Measurements from ENCODE around the gene SVIL.
"Not testable (repeated sequence)": the region's sequence is repeated elsewhere in the genome, so short reads cannot be mapped to it uniquely, and the experiment has no call there.

SVIL gene

DNA sequence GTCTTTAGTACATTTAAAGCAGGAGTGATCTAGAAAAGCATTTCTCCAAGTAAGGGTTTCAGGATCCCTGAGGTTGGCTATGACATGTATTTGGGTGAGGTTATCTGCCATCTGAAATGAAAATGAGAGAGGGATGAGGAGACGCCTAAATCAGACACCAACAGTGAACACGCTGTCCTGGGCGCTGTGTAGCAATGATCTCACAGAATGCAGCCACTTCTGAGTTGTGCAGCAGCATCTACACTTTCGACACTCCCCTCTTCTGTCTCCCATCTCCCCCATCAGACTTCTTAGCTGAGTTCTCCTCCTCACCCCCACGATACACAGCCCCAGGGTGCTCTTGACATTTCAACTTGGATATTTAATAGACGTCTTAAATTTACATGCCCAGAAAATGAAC is 95.4 kb downstream of the SVIL start:
- DNase-seq, result no peak

DNA sequence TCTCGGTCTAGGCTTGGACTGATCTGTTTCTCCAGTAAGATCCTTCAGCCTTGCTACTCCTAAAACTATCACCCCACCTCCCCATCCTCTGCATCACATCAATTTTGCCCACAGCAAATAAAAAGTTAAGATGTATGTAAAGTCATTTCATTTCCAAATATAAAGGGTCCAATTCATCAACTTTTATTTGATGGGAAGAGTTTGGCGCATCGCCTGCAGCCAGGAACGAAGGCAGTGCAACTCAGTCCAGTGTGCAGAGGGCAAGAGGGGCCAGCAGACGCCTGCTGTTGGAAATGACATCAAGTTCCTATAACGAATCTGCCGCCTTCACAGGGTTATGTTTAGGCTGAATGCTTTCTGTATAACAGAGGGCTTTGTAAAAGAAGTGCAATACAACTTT is 97.0 kb downstream of the SVIL start:
- no peak for DNase-seq

DNA sequence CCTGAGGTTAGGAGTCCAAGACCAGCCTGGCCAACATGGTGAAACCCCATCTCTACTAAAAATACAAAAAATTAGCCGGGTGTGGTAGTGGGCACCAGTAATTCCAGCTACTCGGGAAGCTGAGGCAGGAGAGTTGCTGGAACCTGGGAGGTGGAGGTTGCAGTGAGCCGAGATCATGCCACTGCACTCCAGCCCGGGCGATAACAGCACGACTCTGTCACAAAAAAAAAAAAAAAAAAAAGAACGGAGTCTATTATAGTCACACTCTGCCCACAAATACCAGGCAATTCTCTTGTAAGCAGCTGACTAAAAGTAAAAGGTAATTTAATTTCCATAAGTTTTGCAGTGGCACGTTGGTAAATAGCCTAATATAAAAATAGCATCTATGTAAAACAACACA is 98.1 kb downstream of the SVIL start:
- not testable (repeated sequence) for DNase-seq

- DNase-seq, result no peak
These were observed 98.9 kb downstream of the SVIL start for GRCh38 chr10:29535778-29536453.

- DNase-seq, result peak; percentile 59
These were observed 99.6 kb downstream of the SVIL start for GRCh38 chr10:29535012-29535777.

DNA sequence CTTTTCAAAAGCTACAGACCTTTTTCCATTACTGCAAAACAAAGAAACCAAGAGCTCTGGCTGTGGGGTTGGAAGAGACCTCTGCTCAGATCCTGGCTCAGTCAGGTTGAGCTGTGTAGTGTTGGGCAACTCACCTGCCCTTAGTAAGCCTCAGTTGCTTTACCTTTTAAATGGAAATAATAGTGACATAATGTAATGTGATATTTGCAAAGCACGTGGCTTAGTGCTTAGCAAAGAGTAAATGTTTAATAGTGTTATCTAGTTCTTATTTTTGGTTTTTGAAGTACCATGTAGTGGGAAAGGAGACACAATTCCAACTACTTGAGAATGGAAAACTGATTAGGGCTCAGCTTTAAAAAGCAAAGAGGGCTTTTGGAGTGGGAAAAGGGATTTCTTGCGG is 100.2 kb downstream of the SVIL start:
- no peak for DNase-seq

- DNase-seq, result no peak
These were observed 101.0 kb downstream of the SVIL start for GRCh38 chr10:29533696-29534285.

DNA sequence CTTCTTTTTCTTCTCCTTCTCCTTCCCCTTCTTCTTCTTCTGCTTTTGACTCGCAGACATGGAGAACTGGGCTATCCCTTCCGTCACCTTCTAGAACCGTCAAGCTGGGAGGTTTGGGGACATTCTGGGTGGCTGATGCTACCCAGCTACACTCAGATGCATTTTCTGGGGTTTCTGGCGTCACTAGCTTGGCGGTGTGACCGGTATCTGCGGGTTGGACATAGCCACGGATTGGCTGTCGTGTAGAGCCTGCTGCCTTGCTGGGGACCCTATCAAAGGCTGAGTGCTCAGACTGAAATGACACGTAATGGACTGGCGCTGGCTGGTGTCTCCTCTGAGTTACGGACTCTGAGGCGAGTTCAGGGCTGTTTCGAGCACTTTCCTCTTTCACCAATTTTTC is 101.7 kb downstream of the SVIL start:
- DNase-seq, result no peak

- DNase-seq, result no peak
These were observed 102.4 kb downstream of the SVIL start for GRCh38 chr10:29532256-29532878.

DNA sequence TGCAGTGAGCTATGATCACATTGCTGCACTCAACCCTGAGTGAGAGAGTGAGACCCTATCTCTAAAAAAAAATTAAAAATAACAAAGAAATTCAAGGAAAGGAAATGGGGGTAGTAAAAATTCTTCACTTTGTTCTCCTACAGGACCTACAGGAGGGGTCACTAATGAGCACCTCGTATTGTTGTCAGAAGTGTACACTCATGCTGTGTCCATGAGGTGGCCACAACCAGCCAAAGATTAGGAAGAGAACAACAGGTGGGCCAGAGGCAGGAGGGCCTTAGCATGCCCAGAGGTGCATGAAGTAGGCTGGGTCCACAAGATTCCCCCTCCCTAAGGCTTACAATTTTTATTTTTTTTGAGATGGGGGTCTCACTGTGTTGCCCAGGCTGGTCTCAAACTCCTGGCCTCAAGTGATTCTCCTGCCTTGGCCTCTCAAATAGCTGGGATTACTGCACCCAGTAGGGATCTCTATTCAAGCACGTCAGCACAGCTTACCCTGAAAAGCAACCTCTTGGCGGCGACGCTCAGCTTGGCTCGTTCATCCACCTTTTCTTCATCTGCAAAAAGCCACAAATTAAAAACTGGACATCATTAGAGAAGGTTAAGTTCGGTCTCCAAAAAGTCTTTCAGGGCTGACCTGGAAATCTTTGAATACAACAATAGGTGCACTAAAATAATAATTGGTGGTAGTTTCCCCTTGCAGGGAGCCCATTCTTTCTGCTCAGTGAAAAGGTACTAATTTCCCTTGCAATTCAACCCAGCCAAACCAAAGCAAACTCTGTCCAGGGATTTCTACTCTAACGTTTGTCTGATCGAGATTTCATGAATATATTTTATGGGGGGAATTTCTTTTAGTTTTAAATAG is 104.4 kb downstream of the SVIL start:
- no peak for DNase-seq

GRCh38 chr10:29529146-29529545 is 105.6 kb downstream of the SVIL start:
- DNase-seq, result no peak

- DNase-seq, result no peak
These were observed 109.0 kb downstream of the SVIL start for GRCh38 chr10:29525762-29526161.

DNA sequence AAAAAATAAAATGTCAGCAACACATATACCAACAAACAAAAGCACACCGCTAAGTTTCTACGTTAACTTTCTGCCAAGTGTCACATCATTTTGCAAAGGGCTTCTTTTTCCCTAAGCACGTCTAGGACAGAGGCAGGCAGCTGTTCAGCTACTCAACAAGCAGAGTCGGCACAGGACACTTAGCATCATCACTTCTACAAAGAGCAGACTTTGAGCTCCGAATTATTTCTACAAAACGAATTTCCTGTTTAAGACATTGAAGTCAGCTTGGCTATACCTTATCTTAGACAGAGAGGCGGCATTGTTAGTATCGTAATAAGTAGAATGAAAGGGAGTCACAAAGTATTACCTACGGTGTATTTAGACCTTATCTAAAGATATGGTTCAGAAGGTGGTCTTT is 110.1 kb downstream of the SVIL start:
- DNase-seq, result no peak

DNA sequence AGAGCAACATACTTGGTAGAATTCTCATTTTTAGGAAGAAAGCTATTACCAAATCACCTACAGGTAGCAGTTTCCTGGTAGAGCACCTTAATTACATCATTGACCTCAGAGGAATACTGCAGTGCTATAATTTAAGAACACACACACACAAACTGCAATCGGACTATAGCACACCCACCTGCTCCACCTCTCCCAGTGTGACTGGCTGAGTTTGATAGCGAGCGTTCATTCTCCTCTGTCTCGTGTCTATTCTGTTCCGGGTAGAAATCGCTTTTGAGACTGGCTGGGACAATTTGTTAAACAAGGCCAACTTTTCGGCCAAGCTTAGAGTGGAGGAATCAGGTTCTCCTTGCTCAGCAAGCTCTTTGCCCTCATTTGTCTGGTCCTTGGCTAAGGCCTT is 110.5 kb downstream of the SVIL start:
- no peak for DNase-seq

GRCh38 chr10:29522918-29523317 is 111.9 kb downstream of the SVIL start:
- no peak for DNase-seq

GRCh38 chr10:29522061-29522855 is 112.5 kb downstream of the SVIL start:
- DNase-seq, result peak; percentile 59

DNA sequence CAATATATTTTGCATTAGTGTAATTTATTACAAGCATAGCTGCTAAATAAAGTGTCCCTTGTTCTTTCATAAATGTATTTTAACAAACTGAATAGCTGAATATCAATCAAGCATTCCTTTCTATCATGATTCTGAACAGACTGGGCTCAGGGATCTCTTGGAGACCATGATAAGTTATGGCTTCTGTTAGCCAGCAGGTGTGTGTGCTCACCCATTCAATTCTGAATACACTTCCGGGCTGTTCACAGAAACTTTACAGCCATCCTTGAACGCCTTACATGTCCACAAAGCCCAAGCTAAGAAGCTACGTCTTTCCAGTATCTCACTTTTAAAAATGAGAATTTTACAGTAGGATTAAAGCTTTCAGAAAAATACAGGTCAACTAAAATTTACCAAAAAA is 115.1 kb downstream of the SVIL start:
- DNase-seq, result no peak

- DNase-seq, result no peak
These were observed 117.3 kb downstream of the SVIL start for GRCh38 chr10:29517352-29517923.

GRCh38 chr10:29516309-29516932 is 118.3 kb downstream of the SVIL start:
- not testable (repeated sequence) for DNase-seq

GRCh38 chr10:29515879-29516278 is 118.9 kb downstream of the SVIL start:
- DNase-seq, result not testable (repeated sequence)

GRCh38 chr10:29515104-29515503 is 119.7 kb downstream of the SVIL start:
- not testable (repeated sequence) for DNase-seq

Data from right forelimb (tissue), 1 donor.